Measurements from ENCODE around the gene FAH.

DNA sequence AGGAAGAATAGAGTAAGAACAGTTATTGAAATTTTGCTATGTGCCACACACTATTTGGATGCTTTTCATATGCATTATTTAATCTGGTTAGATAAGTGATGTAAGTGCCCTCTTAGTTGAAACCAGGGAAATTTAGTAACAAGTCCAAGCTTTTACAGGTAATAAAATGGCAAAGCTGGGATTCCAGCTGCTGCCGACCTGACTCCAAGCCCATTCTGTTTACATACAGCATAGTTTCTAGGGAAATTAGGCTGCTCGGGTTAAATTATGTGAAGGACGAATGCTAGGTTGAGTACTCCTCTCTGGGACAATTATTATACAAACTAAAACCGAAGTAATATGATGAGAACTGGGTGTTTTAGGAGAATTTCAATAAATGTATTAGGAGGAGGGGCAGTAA lies 38.7 kb upstream of the FAH start:
- TF ChIP-seq EZH2 (IDR thresholded peaks at IDR 0.05; ENCODE audit: insufficient read depth, poor library complexity, severe bottlenecking): no peak
- no peak for TF ChIP-seq EZH2phosphoT487 (IDR thresholded peaks at IDR 0.05; ENCODE audit: insufficient read depth, low read depth)
